ENCODE results near the gene KIAA0753. TPM values are rescaled to one million over a fixed set of nuclear protein-coding genes. Genes with fewer than 3 reads are reported as not detected.

Gene KIAA0753
- total and polyA plus RNA-seq, 2 experiments from 2014 or later, result 6.9 to 20.5 TPM

GRCh38 chr17:6536053-6536452, 104.5 kb downstream of the KIAA0753 start:
- Histone ChIP-seq H2AFZ (no peak overlapping the region), H3K9me2 (ENCODE audit: insufficient read depth) (no peaks in the 10 kb centered on the region), H3K4me1 (ENCODE audit: insufficient read depth) (no peaks in the 10 kb centered on the region), H3K79me2 (ENCODE audit: insufficient read depth) (no peaks in the 10 kb centered on the region), H3K36me3 (ENCODE audit: low read depth) (peaks cover 4% of the 10 kb centered on the region; the same call in 1 of the 2 replicates), H3F3A (ENCODE audit: insufficient read depth) (no peaks in the 10 kb centered on the region), H3K4me2 (ENCODE audit: unreplicated experiment) (no peak overlapping the region), H3K27ac (no peak overlapping the region), H4K20me1 (ENCODE audit: insufficient read depth) (no peaks in the 10 kb centered on the region), H3K27me3 (replicated peaks; ENCODE audit: insufficient read depth) (no peaks in the 10 kb centered on the region), H3K9ac (no peak overlapping the region), H3K4me3 (no peak overlapping the region), H3K9me3 (ENCODE audit: low read depth) (no peaks in the 10 kb centered on the region)
- TF ChIP-seq EZH2 (IDR thresholded peaks at IDR 0.05; ENCODE audit: insufficient read depth, poor library complexity, severe bottlenecking) (no peak), EZH2phosphoT487 (IDR thresholded peaks at IDR 0.05; ENCODE audit: insufficient read depth, low read depth) (no peak)
- in situ Hi-C loops (cut with MboI), result no loop called here
- WGBS, 2 experiments (ENCODE audit: low coverage in 1 of 2, low lambda C conversion rate in 2 of 2, missing lambda C conversion rate in 2 of 2), result 80 to 88% methylated on average over 10 of the region's 10 CpGs
- no peak for DNase-seq

GRCh38 chr17:6534846-6535514, 105.5 kb downstream of the KIAA0753 start:
- no peak for DNase-seq
- H3K9ac ChIP-seq, result no peak overlapping the region
- no peaks in the 10 kb centered on the region for H3K79me2 ChIP-seq (ENCODE audit: insufficient read depth)
- no peaks in the 10 kb centered on the region for H3F3A ChIP-seq (ENCODE audit: insufficient read depth)
- H3K36me3 ChIP-seq (ENCODE audit: low read depth), result peaks cover 4% of the 10 kb centered on the region; the same call in 1 of the 2 replicates
- H4K20me1 ChIP-seq (ENCODE audit: insufficient read depth), result no peaks in the 10 kb centered on the region
- H3K27ac ChIP-seq, result no peak overlapping the region
- no peaks in the 10 kb centered on the region for H3K27me3 ChIP-seq (replicated peaks; ENCODE audit: insufficient read depth)
- H3K9me3 ChIP-seq (ENCODE audit: low read depth), result no peaks in the 10 kb centered on the region
- 87 to 89% methylated on average over 3 of the region's 3 CpGs for WGBS, 2 experiments (ENCODE audit: low coverage in 1 of 2, low lambda C conversion rate in 2 of 2, missing lambda C conversion rate in 2 of 2)
- TF ChIP-seq EZH2 (IDR thresholded peaks at IDR 0.05; ENCODE audit: insufficient read depth, poor library complexity, severe bottlenecking) (no peak), EZH2phosphoT487 (IDR thresholded peaks at IDR 0.05; ENCODE audit: insufficient read depth, low read depth) (no peak)
- H3K4me3 ChIP-seq, result no peak overlapping the region
- H3K4me1 ChIP-seq (ENCODE audit: insufficient read depth), result no peaks in the 10 kb centered on the region
- no peaks in the 10 kb centered on the region for H3K9me2 ChIP-seq (ENCODE audit: insufficient read depth)
- H3K4me2 ChIP-seq (ENCODE audit: unreplicated experiment), result no peak overlapping the region
- in situ Hi-C loops (cut with MboI), result no loop called here
- no peak overlapping the region for H2AFZ ChIP-seq

- DNase-seq, result no peak
- WGBS, 2 experiments (ENCODE audit: low coverage in 1 of 2, low lambda C conversion rate in 2 of 2, missing lambda C conversion rate in 2 of 2), result 83% methylated on average over 5 of the region's 5 CpGs
Measured at GRCh38 chr17:6532441-6532885, 108.0 kb downstream of the KIAA0753 start.

GRCh38 chr17:6531575-6531974, 108.9 kb downstream of the KIAA0753 start:
- H2AFZ ChIP-seq, result no peak overlapping the region
- no peak overlapping the region for H3K4me2 ChIP-seq (ENCODE audit: unreplicated experiment)
- in situ Hi-C loops (cut with MboI), result no loop called here
- no peak overlapping the region for H3K9ac ChIP-seq
- no peaks in the 10 kb centered on the region for H3K27me3 ChIP-seq (replicated peaks; ENCODE audit: insufficient read depth)
- WGBS, 2 experiments (ENCODE audit: low coverage in 1 of 2, low lambda C conversion rate in 2 of 2, missing lambda C conversion rate in 2 of 2), result 79 to 80% methylated on average over 7 of the region's 7 CpGs
- no peak for DNase-seq
- TF ChIP-seq EZH2 (IDR thresholded peaks at IDR 0.05; ENCODE audit: insufficient read depth, poor library complexity, severe bottlenecking) (no peak), EZH2phosphoT487 (IDR thresholded peaks at IDR 0.05; ENCODE audit: insufficient read depth, low read depth) (no peak)
- no peaks in the 10 kb centered on the region for H3K79me2 ChIP-seq (ENCODE audit: insufficient read depth)
- no peaks in the 10 kb centered on the region for H3K4me1 ChIP-seq (ENCODE audit: insufficient read depth)
- no peak overlapping the region for H3K4me3 ChIP-seq
- H3K9me3 ChIP-seq (ENCODE audit: low read depth), result no peaks in the 10 kb centered on the region
- H3K9me2 ChIP-seq (ENCODE audit: insufficient read depth), result no peaks in the 10 kb centered on the region
- H3K27ac ChIP-seq, result no peak overlapping the region
- no peaks in the 10 kb centered on the region for H4K20me1 ChIP-seq (ENCODE audit: insufficient read depth)
- H3F3A ChIP-seq (ENCODE audit: insufficient read depth), result no peaks in the 10 kb centered on the region
- H3K36me3 ChIP-seq (ENCODE audit: low read depth), result no peaks in the 10 kb centered on the region

More at GRCh38 chr17:6532441-6532885, 108.0 kb downstream of the KIAA0753 start:
- Histone ChIP-seq H3F3A (ENCODE audit: insufficient read depth) (no peaks in the 10 kb centered on the region), H3K79me2 (ENCODE audit: insufficient read depth) (no peaks in the 10 kb centered on the region), H2AFZ (no peak overlapping the region), H3K9me3 (ENCODE audit: low read depth) (no peaks in the 10 kb centered on the region), H3K27ac (no peak overlapping the region), H3K36me3 (ENCODE audit: low read depth) (no peaks in the 10 kb centered on the region), H3K27me3 (replicated peaks; ENCODE audit: insufficient read depth) (no peaks in the 10 kb centered on the region), H3K4me2 (ENCODE audit: unreplicated experiment) (no peak overlapping the region), H3K4me1 (ENCODE audit: insufficient read depth) (no peaks in the 10 kb centered on the region), H3K9me2 (ENCODE audit: insufficient read depth) (no peaks in the 10 kb centered on the region), H3K4me3 (no peak overlapping the region), H3K9ac (no peak overlapping the region), H4K20me1 (ENCODE audit: insufficient read depth) (no peaks in the 10 kb centered on the region)
- in situ Hi-C loops (cut with MboI), result no loop called here
- TF ChIP-seq EZH2 (IDR thresholded peaks at IDR 0.05; ENCODE audit: insufficient read depth, poor library complexity, severe bottlenecking) (no peak), EZH2phosphoT487 (IDR thresholded peaks at IDR 0.05; ENCODE audit: insufficient read depth, low read depth) (no peak)
